NCI-H1436 (cell line): ENCODE data around the gene AGBL5.
"Not testable (repeated sequence)": the region's sequence is repeated elsewhere in the genome, so short reads cannot be mapped to it uniquely, and the experiment has no call there.

ENCODE experiments used
- DNase-seq: peaks from one replicate; lab custom pipeline; 2025; lab: John Stamatoyannopoulos, UW

The AGBL5 gene

DNA sequence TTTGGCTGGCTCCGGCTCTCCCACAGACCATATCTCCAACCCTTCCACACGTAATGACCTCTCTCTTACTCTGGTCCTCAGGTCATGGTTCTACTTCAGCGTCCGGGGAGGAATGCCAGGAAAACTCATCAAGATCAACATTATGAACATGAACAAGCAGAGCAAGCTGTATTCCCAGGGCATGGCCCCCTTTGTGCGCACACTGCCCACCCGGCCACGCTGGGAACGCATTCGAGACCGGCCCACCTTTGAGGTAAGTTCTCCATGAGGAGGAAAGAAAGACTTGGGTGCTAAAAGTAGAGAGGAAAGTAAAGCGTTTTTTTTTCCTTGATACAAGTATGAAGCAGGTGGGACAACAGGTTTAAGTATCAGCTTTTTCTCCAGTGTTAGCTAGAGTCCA, 1.9 kb downstream of the AGBL5 start:
- no peak for DNase-seq

DNA sequence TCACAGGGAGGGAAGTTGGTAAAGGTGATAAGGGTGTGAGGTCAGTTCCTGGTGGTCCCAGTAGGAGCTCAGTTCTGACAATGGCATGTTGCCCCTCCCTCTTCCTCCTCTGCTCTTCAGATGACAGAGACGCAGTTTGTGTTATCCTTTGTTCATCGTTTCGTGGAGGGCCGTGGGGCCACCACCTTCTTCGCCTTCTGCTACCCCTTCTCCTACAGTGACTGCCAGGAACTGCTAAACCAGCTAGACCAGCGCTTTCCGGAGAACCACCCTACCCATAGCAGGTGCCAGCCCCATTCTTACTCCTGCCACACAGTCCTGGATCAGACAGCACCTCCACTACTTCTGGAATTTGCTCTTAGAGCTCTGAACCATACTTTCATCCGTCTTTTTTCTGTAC, 2.3 kb downstream of the AGBL5 start:
- DNase-seq = no peak

DNA sequence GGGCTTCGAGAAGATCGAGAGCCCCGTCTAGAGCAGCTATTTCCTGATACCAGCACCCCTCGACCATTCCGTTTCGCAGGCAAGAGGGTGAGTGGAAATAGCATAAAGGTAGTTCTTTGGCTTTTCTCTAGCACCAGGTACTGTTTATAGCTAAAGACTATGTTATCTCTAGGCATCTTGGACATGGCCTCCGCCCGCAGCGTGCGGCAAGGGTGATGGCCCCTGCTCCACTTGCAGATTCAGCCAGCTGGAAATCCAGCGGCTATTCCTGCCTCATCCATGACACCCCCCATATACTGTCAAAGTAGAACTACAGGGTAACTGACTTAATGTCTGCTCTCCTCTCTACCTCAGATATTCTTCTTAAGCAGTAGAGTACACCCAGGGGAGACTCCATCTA, 3.3 kb downstream of the AGBL5 start:
- DNase-seq = no peak

DNA sequence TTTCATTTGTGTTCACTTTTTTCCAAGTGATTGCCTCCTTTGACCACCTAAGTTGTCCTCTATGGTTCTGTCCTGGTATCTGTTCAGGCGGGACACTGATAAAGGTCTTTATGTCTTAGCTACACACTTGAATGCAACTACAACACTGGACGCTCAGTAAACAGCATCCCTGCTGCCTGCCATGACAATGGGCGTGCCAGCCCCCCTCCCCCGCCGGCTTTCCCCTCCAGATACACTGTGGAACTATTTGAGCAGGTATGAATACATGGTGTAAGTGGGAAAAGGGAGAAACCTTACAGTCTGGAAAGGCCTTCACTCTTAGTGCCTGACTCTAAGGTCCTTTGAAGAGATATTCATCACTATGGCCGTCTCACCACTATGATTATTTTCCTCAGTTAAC, 5.7 kb downstream of the AGBL5 start:
- DNase-seq = no peak

DNA sequence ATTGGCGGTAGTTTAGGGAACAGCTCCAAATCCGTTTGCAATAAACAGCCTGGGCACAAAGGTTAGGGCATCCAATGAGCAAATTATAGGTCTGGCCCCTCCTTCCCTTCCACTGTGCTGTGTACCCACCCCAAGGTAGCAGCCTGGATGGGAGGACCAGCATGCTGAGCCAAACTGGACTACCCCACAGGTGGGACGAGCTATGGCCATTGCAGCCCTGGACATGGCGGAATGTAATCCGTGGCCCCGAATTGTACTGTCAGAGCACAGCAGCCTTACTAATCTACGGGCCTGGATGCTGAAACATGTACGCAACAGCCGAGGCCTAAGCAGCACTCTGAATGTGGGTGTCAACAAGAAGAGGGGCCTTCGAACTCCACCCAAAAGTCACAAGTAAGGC, 6.7 kb downstream of the AGBL5 start:
- no peak for DNase-seq

DNA sequence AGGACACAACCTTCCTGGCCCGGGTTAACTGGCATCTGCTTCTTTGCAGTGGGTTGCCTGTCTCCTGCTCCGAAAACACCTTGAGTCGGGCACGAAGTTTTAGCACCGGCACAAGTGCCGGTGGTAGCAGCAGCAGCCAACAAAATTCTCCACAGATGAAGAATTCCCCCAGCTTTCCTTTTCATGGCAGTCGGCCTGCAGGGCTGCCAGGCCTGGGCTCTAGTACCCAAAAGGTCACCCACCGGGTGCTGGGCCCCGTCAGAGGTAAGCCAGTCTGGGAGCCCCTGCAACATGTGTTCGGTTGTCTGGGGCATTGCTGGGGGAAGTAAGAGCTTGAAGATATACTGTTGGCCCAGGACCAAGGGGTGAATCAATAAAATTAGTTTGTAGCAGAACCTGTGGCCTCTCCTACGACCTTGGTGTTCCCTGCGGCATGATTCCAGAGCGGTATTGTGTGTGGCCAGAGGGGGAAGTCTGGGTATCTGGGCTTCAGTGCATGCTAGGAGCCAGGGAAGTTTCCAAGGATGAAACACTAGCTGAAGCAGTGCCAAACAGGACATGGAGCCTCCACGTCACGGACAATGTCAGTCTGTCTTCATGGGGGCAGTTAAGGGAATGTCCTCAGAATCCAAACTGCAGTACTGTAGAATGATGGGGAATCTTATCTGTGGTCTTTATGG, 7.8 kb downstream of the AGBL5 start:
- DNase-seq = no peak

DNA sequence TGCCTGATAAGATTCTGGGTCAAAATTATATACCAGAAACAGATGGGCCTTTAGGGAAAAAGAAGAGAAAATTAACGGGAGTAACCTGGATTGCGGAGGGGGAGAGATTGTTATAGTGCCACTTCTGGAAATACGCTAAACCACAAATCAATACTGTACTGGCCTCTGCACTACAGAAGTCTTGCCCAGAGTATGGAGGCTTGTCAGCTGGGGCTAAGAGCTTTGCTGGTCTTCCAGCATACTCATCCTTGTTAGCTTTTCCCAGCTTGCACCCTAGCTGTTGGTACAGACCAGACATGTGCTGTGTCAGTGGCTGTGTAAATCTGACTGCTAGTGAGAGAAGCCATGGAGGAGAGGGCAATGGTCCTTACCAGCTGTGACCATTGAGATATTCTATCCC, 8.9 kb downstream of the AGBL5 start:
- DNase-seq = no peak

DNA sequence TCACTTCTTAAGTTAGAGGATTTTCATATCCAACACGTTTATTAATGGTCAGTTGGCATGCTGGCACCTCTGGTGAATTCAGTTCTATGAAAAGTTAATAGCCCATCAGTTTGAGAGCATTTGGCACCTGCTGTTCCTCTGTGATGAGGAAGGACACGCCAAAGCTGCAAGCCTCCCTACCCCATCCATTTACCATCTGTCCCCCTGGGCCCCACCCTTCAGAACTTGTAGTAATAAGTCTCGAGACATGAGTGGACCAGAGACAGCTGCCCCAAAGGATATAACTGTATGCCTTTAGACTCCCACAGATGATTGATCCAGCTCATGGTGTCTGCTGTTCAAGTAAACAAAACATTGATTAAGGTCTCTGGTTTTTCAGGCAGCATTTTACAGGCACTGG, 13.7 kb downstream of the AGBL5 start:
- DNase-seq = no peak

DNA sequence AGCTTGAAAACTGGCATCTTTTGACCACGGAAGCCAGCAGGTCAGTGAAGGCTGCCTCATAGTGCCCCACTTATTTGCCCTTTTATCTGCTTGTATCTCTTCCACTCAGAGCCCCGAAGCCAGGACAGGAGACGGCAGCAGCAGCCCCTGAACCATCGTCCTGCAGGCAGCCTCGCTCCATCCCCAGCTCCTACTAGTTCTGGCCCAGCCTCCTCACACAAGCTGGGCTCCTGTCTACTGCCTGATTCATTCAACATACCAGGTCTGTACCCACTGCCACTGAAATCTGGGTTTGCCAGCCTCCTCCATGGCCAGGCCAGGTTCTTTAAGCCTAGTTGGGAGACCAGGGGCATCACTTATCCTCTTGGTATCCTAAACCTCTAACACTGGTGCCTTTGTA, 15.9 kb downstream of the AGBL5 start:
- DNase-seq = no peak

DNA sequence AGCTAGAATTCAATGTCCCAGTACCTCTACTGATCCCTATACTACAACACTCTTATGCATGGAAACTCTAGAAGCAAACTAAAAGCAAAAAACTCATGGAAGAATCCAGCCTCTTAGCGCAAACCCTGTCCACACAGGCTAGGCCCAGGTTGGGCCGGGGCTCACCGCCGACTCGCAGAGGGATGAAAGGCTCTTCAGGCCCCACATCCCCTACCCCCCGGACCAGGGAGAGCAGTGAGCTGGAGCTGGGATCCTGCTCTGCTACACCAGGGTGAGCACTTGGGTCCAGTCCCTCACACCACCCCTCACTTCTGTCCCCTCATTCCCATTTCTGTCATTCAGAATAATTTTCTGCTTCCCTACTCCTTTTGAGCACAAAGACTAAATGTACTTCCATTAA, 18.0 kb downstream of the AGBL5 start:
- DNase-seq = no peak

DNA sequence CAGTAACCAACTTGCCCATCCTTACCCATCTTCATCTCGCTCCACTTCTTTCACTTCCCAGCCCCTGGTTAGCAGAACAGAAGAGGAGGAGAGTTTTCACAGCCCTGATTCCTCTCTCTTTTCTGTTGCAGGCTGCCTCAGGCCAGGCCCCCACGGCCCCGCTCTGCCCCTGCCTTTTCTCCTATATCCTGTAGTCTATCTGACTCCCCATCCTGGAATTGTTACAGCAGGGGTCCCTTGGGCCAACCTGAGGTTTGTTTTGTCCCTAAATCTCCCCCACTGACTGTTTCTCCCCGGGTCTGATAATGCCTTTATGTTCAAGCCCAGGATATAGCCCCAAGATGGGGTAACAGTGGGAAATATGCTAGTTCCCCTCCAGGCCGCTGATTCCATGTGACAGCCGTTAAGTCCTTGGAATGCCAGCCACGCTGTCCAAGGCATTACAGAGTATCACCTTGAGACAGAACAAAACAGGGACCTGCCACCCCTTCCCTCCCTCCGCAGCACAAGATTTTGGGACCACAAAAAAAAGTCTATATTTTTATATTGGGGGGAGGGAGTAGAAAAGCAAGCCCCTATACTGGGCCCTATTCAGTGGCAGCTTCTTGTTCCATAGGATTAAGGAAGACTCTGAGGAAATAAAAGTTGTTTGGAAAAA, 18.6 kb downstream of the AGBL5 start:
- DNase-seq = no peak

DNA sequence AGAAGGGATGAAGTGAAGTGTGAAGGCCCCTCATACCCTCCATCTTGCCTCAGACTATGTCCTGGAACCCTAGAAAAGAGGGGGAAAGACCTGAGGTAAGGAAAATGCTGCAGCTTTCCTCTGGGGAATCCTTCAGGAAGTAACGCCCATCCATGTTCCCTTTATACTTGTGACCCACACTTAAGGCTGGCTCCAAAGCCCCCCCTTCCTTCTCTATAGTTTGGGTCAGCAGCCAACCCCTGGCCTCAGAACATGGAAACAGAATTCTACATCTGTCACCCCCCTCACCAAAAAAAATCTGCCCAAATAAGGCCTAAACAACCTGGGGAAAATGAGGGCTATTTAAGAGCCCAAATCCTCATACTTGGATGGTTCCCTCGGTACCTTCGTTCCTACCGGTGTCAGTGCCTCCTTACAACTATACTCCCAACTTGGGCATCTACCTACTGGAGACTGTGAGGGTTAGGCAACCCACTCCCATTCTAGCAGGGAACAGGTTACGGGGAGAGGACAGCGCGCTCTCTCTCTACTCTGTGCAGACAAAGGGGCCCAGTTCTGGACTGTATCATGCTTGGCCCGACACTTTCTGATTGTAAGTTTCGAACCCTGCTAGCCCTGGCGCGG, 19.3 kb downstream of the AGBL5 start:
- no peak for DNase-seq

DNA sequence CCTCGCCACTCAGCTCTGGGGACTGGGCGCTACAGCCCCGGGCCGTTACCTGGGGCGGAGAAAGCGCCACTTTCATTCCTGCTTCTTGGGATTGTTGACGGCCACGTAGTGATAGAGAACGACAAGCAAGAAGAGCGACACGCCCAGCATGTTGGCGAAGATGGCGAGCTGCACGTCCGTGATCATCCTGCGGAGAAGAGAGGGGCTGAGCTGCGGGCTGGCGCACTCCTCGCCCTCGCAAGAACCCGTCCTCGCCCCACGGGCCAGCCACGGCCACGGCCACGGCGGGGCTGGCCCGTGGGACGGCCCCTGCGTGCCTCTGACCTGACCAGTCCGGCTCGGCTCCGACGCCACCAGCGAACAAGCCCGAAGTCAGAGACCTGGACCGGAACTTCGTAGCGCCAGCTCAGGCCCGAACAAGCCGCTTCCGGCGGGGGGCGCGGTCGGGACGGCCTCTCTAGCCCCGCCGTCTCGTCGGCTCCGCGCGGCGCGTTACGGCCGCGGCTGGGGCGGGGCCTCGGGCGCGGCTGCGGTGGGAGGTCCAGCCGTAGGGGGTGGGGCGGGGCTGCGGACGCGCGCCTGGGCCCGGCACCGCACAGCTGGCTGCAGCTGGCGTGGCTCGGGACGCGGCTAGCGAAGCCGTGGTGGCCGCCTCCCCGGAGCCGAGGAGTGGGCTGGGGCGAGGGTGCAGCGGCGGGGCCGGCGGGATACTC, 20.0 kb downstream of the AGBL5 start, which contains the start of gene OST4:
Gene OST4, minus strand, starts transcription at position 378 of the 713 bp plus-strand sequence.
- DNase-seq = peak; percentile 83

DNA sequence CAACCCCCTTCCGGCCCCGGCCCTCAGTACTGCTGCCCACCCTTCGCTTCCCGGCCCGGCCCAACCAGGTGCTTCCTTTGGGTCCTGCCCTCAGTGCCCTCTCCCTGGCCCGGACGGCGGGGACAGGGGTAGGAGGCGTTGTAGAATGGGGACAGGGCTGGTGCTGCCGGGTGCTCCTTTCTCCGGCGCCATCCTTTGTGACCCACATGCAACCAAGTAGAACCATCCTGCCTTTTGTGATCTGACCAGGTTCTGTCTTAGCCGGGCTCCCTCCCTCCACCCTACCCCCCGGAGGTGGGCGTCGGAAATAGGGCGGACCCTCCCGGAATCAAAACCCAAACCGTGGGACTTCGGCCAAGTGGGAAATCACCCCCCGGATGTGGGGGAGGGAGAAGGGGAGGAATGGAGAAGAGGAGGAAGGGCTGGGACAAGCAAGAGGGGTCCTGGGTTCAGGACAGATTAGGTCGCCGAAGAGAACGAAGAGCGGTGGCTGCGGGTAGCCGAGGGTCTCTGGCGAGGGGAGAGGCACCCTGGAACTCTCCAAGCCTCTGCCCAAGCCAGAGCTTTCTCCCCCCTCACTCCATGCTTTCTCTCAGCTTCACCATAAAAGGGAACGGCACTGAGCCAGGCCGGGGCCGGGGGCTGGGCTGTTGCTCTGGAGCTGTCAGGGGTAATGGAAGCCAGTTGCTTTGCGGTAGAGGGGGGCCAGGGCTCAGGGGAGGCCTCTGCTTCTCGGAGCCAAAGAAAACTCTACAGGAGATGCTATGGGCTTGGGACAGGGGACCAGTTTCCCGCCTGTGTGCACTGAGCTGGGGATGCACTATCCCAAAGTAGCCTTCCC, 20.7 kb downstream of the AGBL5 start:
- no peak for DNase-seq

DNA sequence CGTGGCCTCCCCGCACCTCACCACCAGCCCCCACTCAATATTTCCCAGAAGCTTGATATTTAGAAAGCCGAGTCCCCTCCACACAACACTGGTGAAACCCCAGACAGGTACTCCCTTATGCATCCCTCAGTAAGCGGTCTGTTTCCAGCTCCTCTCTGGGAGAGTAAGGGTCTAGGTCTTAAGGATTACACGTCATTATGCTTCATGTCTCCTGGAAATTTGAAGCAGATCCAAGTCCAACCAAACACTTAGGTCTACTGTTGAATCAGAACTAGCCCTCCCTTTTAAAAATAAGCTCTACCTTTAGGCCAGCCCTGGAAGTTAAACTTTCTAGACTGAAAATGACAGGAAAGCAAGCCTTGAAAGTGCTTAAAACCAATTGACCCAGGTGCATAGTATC, 21.5 kb downstream of the AGBL5 start:
- DNase-seq = no peak

DNA sequence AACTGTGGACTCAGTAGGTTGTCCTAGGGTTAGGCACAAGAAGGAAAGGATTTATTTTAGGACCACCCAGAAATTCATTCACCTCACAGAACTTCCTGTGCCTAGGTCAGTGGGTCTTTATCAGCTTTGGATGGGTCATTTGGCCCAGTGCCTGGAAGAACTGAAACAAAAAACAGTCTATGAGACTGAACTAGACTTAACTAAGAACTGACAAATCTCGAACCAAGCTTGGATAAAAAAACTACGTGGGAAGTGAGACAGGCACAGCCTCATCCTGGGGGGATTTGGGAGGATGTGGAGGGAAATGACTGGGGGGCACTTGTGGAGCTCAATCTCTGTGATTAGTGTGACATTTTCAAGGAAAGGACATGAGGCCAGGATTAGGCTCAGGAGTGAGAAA, 22.3 kb downstream of the AGBL5 start:
- no peak for DNase-seq

DNA sequence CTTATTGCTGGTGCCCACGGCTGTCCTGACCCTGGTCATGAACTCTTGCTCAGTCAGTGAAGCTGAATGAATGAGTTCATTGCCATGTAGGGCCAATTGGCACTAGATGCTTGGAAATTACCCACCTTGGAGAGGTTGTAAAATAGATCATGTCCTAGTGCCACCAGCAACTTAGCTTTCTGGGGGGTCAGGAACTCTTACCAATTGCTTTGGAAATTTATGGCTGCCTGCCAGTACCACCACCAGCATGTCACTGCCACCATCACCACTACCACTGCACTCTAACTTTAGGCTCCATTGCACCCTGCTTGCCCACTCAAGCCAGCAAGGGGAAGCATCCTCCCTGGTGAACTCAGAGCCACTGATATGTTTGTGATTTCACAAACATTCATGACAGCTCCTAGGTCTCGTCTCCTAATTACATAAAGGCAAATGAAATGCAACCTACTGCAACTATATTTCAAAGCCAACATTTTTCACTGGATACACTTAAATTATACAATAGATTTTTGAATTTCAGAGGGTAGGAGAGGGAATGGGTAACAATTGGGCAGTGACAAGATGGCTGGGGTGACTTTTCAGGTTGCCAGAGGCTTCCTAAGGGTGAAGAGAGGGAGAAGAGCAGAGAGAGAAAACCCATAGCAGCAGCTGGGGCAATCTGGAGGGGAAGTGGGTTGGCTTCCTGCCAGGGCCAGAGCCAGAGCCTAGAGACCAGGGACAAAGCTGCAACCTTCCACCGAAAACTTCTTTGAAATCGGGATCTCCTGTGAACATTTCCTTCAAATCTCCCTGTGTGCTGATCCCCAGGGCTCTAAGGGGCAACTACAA, 23.5 kb downstream of the AGBL5 start:
- no peak for DNase-seq

DNA sequence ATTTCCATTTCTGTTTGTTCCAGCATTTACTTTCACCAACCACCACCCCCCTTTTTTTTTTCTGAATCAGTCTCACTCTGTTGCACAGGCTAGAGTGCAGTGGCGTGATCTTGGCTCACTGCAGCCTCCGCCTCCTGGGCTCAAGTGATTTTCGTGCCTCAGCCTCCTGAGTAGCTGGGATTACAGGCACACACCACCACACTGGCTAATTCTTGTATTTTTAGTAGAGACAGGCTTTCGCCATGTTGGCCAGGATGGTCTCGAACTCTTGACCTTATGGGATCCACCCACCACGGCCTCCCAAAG, 24.1 kb downstream of the AGBL5 start:
- not testable (repeated sequence) for DNase-seq

DNA sequence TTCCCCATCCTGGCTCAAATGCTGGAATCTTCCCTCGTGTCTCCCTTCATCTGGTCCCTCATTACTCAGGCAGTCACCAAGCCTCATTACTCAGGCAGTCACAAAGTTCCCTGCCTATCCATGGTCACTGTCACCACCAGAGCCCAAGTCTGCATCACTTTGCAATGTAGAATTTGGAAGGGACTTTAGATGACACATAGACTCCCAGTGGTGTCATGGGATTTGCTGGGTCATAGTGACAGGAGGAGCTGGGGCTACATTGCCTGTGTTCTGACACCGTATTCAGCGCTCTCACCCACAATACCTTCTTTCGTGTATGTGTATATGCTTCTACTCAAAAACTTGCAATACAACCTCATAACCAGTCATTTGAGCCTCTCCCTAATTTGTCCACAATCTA, 24.9 kb downstream of the AGBL5 start:
- no peak for DNase-seq

DNA sequence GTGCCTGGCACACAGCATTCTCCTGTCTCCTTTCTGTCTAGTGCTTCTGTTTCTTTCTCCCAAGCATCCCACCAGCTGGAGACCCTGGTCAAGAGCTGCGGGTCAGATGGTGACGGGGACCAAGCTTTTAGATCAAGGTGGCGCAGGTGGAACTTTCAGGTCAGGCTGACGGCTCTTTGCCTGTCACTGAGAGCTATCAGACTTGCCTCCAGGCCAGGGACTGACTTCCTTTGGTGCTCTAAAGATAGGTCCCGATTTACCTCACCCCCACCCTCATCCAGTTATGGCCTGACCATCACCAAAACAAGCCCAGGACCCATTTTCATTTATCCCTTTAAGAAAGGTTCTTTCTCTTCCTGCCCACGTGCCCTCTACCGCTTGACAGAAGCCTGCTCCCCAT, 25.8 kb downstream of the AGBL5 start:
- no peak for DNase-seq
